Measurements from ENCODE around the gene TAS2R30.

Gene TAS2R30

GRCh38 chr12:11092128-11092527 is 42.3 kb downstream of the TAS2R30 start, which contains the start of gene TAS2R43:
Gene TAS2R43 (minus strand): TSS chr12:11092313. CDS start chr12:11092229, 84 bp downstream.
- H3K4me3 ChIP-seq (ENCODE audit: low read depth, low read length), result no peak within 1 kb of the TSS
- no peaks in the 10 kb centered on the region for H3K4me1 ChIP-seq
- no peak within 1 kb of the TSS for H3K27ac ChIP-seq

GRCh38 chr12:11089246-11089645 is 45.2 kb downstream of the TAS2R30 start:
- Histone ChIP-seq H2AFZ (no peak overlapping the region), H3K9me3 (ENCODE audit: control insufficient read depth, low read length) (no peaks in the 10 kb centered on the region), H3K79me2 (no peaks in the 10 kb centered on the region), H3K9ac (no peak overlapping the region), H3K4me1 (no peaks in the 10 kb centered on the region), H3K4me2 (ENCODE audit: low read length) (no peak overlapping the region), H3K27ac (no peak overlapping the region), H3K4me3 (ENCODE audit: low read depth, low read length) (no peak overlapping the region), H3K36me3 (ENCODE audit: control insufficient read depth, insufficient read depth, low read length) (no peaks in the 10 kb centered on the region), H3K27me3 (ENCODE audit: control insufficient read depth, insufficient read depth, low read length) (no peaks in the 10 kb centered on the region)
- TF ChIP-seq, protein P1, sequence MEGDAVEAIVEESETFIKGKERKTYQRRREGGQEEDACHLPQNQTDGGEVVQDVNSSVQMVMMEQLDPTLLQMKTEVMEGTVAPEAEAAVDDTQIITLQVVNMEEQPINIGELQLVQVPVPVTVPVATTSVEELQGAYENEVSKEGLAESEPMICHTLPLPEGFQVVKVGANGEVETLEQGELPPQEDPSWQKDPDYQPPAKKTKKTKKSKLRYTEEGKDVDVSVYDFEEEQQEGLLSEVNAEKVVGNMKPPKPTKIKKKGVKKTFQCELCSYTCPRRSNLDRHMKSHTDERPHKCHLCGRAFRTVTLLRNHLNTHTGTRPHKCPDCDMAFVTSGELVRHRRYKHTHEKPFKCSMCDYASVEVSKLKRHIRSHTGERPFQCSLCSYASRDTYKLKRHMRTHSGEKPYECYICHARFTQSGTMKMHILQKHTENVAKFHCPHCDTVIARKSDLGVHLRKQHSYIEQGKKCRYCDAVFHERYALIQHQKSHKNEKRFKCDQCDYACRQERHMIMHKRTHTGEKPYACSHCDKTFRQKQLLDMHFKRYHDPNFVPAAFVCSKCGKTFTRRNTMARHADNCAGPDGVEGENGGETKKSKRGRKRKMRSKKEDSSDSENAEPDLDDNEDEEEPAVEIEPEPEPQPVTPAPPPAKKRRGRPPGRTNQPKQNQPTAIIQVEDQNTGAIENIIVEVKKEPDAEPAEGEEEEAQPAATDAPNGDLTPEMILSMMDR (IDR thresholded peaks at IDR 0.05), result no peak

More at GRCh38 chr12:11092128-11092527, 42.3 kb downstream of the TAS2R30 start, which contains the start of gene TAS2R43:
- no peaks in the 10 kb centered on the region for H3K36me3 ChIP-seq (ENCODE audit: control insufficient read depth, insufficient read depth, low read length)
- H3K79me2 ChIP-seq, result no peaks in the 10 kb centered on the region
- H3K9ac ChIP-seq, result no peak within 1 kb of the TSS
- no peak within 1 kb of the TSS for H2AFZ ChIP-seq
- TF ChIP-seq, protein P1 (IDR thresholded peaks at IDR 0.05), result no peak
- H3K27me3 ChIP-seq (ENCODE audit: control insufficient read depth, insufficient read depth, low read length), result no peaks in the 10 kb centered on the region
- no peak within 1 kb of the TSS for H3K4me2 ChIP-seq (ENCODE audit: low read length)
- no peaks in the 10 kb centered on the region for H3K9me3 ChIP-seq (ENCODE audit: control insufficient read depth, low read length)

DNA sequence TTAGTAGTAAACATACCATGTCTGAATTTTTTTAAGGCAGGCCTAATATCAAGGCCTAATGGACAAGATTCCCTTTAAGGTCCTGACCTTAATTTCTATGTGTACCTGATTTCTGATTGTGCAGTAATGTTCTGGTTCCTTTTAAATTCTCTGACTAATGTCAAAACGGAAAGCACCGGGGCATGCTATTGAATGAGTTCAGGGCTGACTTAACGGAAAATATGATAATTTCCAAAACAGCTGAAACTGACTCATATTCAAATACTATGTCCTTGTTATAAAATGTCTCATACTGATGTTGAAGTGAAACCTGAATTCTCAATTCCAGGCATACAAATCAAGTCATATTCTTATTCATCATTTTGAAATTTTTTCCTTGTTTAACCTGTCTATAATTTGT is 49.0 kb downstream of the TAS2R30 start:
- TF ChIP-seq, protein P1 (IDR thresholded peaks at IDR 0.05), result no peak
- H3K4me3 ChIP-seq (ENCODE audit: low read depth, low read length), result no peak overlapping the region
- H2AFZ ChIP-seq, result no peak overlapping the region
- no peak overlapping the region for H3K9ac ChIP-seq
- no peak overlapping the region for H3K4me2 ChIP-seq (ENCODE audit: low read length)
- H3K27ac ChIP-seq, result no peak overlapping the region
- H3K4me1 ChIP-seq, result no peaks in the 10 kb centered on the region
- H3K36me3 ChIP-seq (ENCODE audit: control insufficient read depth, insufficient read depth, low read length), result no peaks in the 10 kb centered on the region
- H3K79me2 ChIP-seq, result no peaks in the 10 kb centered on the region
- no peaks in the 10 kb centered on the region for H3K9me3 ChIP-seq (ENCODE audit: control insufficient read depth, low read length)
- H3K27me3 ChIP-seq (ENCODE audit: control insufficient read depth, insufficient read depth, low read length), result no peaks in the 10 kb centered on the region
